ENCODE results near the gene SIAH2. TPM values are rescaled to one million over a fixed set of nuclear protein-coding genes. Genes with fewer than 3 reads are reported as not detected.

The SIAH2 gene
- total RNA-seq, 2 donors from 2014 or later, result 14.8 to 30.0 TPM

DNA sequence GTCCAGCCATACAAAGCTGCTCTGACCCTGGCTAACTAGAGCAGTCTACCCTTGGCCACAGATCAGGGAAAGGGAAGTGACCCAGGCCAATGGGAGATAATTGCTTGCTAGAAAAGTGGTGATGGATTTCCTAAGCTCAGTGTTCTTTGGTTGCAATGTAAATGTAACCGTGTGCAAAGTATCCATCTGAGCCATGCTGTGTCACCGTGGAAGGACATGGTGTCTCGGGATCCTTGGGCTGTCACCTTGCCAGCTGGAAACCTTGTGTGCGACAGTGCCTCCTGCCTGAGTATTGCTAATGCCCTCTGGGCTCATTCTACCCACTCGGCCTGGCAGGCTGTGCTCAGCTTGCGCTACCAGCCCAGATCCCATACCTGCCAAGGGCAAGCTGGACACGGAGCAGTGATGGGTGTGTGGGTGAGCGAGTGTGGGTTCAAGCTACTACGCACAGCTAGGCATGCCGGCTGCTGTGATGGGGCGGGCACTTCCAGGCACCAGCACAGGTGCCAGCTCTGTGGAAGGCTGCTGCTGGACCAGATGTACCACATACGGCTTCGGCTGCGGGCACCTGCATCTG, 10.7 kb upstream of the SIAH2 start:
- no peak for DNase-seq (ENCODE audit: low spot score)
- Histone ChIP-seq H3K27ac (no peak overlapping the region), H3K27me3 (no peaks in the 10 kb centered on the region), H3K4me3 (no peak overlapping the region), H3K4me1 (no peaks in the 10 kb centered on the region), H3K36me3 (no peaks in the 10 kb centered on the region), H3K9me3 (no peaks in the 10 kb centered on the region)
- TF ChIP-seq, protein P1, sequence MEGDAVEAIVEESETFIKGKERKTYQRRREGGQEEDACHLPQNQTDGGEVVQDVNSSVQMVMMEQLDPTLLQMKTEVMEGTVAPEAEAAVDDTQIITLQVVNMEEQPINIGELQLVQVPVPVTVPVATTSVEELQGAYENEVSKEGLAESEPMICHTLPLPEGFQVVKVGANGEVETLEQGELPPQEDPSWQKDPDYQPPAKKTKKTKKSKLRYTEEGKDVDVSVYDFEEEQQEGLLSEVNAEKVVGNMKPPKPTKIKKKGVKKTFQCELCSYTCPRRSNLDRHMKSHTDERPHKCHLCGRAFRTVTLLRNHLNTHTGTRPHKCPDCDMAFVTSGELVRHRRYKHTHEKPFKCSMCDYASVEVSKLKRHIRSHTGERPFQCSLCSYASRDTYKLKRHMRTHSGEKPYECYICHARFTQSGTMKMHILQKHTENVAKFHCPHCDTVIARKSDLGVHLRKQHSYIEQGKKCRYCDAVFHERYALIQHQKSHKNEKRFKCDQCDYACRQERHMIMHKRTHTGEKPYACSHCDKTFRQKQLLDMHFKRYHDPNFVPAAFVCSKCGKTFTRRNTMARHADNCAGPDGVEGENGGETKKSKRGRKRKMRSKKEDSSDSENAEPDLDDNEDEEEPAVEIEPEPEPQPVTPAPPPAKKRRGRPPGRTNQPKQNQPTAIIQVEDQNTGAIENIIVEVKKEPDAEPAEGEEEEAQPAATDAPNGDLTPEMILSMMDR (IDR thresholded peaks at IDR 0.05), result no peak

DNA sequence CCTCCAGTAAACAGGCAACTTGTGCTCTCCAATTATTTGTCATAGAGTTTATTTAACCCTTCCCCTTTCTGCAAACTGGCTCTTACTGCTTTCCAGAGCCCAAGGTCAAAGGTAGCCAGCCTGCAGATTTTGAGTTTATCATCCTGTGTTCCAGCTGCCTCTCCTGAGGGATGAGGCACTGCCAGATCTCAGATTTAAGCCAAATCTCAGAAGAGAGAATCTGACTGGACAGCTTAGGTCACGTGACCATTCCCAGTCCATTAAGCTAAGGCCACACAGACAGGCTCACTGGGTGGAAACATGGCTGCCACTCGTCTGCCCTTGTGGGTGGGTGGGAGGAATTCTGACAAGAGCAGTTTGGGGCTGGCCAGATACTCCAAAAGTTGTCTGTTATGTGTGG, 8.6 kb upstream of the SIAH2 start:
- Histone ChIP-seq H3K9me3 (no peaks in the 10 kb centered on the region), H3K27ac (no peak overlapping the region), H3K4me3 (no peak overlapping the region), H3K4me1 (no peaks in the 10 kb centered on the region), H3K27me3 (no peaks in the 10 kb centered on the region), H3K36me3 (no peaks in the 10 kb centered on the region)
- TF ChIP-seq, protein P1 (IDR thresholded peaks at IDR 0.05), result no peak
- no peak for DNase-seq (ENCODE audit: low spot score)

DNA sequence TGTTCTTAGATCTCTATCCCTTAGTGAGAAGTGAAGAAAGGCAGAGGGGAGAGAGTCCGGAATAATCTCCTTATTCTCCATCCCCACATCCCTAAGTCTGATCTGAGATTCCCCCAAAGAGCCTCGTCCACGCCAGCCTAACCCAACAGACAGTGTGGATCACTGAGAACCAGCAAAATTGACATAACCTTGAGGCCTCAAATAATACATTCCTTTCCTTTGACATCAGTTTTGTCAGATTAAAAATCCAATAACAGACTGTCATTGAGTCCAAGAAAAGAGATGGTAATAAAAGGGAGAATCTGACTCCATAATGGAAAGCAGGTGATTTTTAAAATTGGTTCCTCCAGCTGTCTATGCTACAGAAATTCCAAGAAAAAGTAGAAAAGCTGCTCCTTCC, 7.7 kb upstream of the SIAH2 start:
- Histone ChIP-seq H3K27ac (no peak overlapping the region), H3K9me3 (no peaks in the 10 kb centered on the region), H3K4me3 (no peak overlapping the region), H3K27me3 (no peaks in the 10 kb centered on the region), H3K4me1 (no peaks in the 10 kb centered on the region), H3K36me3 (no peaks in the 10 kb centered on the region)
- DNase-seq (ENCODE audit: low spot score), result no peak
- TF ChIP-seq, protein P1 (IDR thresholded peaks at IDR 0.05), result no peak

DNA sequence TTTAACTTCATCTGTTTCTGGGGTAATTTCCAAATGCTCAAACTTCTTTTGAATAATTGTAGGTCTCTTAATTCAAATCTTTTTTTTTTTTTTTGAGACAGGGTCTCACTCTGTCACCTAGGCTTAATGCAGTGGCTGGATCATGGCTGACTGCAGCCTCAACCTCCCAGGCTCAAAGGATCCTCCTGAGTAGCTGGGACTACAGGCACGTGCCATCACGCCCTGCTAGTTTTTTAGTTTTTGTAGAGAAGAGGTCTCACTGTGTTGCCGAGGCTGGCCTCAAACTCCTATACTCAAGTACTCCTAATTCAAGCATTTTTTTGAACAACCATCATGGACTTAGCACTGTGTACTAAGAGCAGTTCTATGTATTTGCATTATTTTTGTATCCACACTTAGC, 3.8 kb upstream of the SIAH2 start:
- H3K27ac ChIP-seq, result no peak overlapping the region

DNA sequence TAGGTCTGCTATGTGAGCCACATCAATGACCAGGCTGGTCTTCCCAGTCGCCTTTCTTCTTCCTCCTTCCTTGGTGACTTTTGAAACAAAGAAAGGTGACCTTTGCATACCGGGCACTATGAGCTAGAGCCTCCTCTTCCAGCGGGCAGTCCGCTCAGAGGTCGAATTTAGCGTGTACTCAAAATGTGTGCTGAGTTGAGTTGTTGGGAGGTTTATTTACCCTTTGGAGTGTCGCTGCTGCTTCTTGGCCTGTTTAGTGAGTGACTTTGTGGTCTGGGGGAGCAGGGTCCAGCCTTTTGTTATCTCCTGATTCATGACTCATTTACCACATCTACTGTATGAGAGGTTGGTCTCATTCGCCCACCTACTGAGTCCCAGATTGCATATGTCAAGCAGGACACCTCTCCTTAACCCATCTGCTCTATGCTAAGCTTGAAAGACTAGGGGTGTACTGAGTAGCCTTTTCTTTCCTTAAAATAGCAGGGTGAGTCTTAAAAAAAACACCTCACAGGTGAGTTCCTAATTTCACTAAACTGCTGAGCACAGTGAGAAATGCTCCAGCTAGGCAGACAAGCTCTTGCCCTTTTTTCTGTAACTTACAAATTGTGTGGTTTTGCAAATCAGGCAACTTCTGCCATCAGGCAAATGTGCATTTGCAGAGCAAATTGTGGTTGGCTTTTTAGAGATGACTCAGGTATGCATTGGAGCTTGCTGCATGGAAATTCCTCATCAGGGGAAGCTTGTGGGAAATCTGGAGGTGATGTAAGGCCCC, 3.2 kb upstream of the SIAH2 start:
- H3K4me3 ChIP-seq, result no peak overlapping the region
- DNase-seq (ENCODE audit: low spot score), result no peak
- TF ChIP-seq, protein P1 (IDR thresholded peaks at IDR 0.05), result no peak
- no peaks in the 10 kb centered on the region for H3K9me3 ChIP-seq
- H3K36me3 ChIP-seq, result no peaks in the 10 kb centered on the region
- peaks cover 0 to 12% of the 10 kb centered on the region in 2 donors for H3K4me1 ChIP-seq
- H3K27ac ChIP-seq, result no peak overlapping the region
- no peaks in the 10 kb centered on the region for H3K27me3 ChIP-seq

More for the DNA sequence above, 3.8 kb upstream of the SIAH2 start:
- Histone ChIP-seq H3K9me3 (no peaks in the 10 kb centered on the region), H3K36me3 (no peaks in the 10 kb centered on the region), H3K4me1 (peaks cover 0 to 8% of the 10 kb centered on the region in 2 donors), H3K27me3 (no peaks in the 10 kb centered on the region), H3K4me3 (no peak overlapping the region)
- TF ChIP-seq, protein P1 (IDR thresholded peaks at IDR 0.05), result no peak
- DNase-seq (ENCODE audit: low spot score), result no peak
